B cell (primary cell): Measurements from ENCODE around the gene SIK3. TPM values are rescaled to one million over a fixed set of nuclear protein-coding genes. Genes with fewer than 3 reads are reported as not detected.

ENCODE experiments used
- ATAC-seq: fragments of 200-7000 bp; cut with Tn5 transposase; one replicate; pipeline ENCODE4 v1.10.0; 2021; ENCODE audit warnings: low read depth, mild to moderate bottlenecking, moderate number of reproducible peaks, moderate library complexity
- CTCF ChIA-PET: fragments of 350-600 bp; sonication (Branson Sonifier 250); formaldehyde crosslinking; loops from one replicate; lab custom pipeline; 2021; ENCODE audit warnings: antibody characterized with exemption, inconsistent platforms; lab: Charles Lee
- POLR2A ChIA-PET: fragments of 350-600 bp; sonication (Branson Sonifier 250); formaldehyde crosslinking; loops from one replicate; lab custom pipeline; 2021; ENCODE audit warnings: antibody characterized with exemption; lab: Charles Lee
- DNase-seq: peaks from one replicate; pipeline ENCODE4 v3.0.0; 2013
- H2AFZ ChIP-seq: 2 replicates; pipeline ENCODE4 v1.6.1; 2012; ENCODE audit warnings: mild to moderate bottlenecking, low read depth, low read length; ENCODE audit not compliant: insufficient read depth, poor library complexity, severe bottlenecking
- H3K27ac ChIP-seq, 2 donors: 1 replicate in 1 of 2; 2 replicates in 1 of 2; pipeline ENCODE4 v1.5.1; 2012 to 2013; ENCODE audit warnings: low read length in 2 of 2, mild to moderate bottlenecking in 2 of 2, moderate library complexity in 1 of 2
- H3K27me3 ChIP-seq, 4 experiments: fragments of 200-600 bp in 1 of 4; sonication (generic) in 1 of 4; replicated peaks in 1 of 4; 1 replicate in 2 of 4; 2 replicates in 2 of 4; pipeline versions ENCODE4 v1.6.1 to v1.7.0; 2013 to 2016; ENCODE audit warnings: low read length in 3 of 4, mild to moderate bottlenecking in 2 of 4, mixed read lengths in 1 of 4, moderate library complexity in 1 of 4; ENCODE audit not compliant: insufficient read depth in 4 of 4, control insufficient read depth in 3 of 4; ENCODE audit errors: control extremely low read depth in 1 of 4
- H3K36me3 ChIP-seq, 2 experiments: replicated peaks in 1 of 2; 1 replicate in 1 of 2; 2 replicates in 1 of 2; pipeline versions ENCODE4 v1.6.1 to v1.7.1; 2013; ENCODE audit warnings: low read length in 1 of 2; ENCODE audit not compliant: insufficient read depth in 2 of 2, control insufficient read depth in 1 of 2; ENCODE audit errors: control extremely low read depth in 1 of 2, extremely low read depth in 1 of 2
- H3K4me1 ChIP-seq, 2 donors: fragments of 200-600 bp in 1 of 2; sonication (generic) in 1 of 2; 1 replicate in 1 of 2; 2 replicates in 1 of 2; pipeline versions ENCODE4 v1.5.1 to v1.6.1; 2013 to 2017; ENCODE audit warnings: low read length in 2 of 2; ENCODE audit not compliant: control insufficient read depth in 2 of 2, insufficient read depth in 2 of 2
- H3K4me2 ChIP-seq: replicated peaks from 2 replicates; pipeline ENCODE3; 2012; ENCODE audit warnings: mild to moderate bottlenecking, low read depth, low read length; ENCODE audit not compliant: poor library complexity, severe bottlenecking
- H3K4me3 ChIP-seq, 5 experiments: fragments of 200-600 bp in 1 of 5; sonication (generic) in 1 of 5; 1 replicate in 3 of 5; 2 replicates in 2 of 5; pipeline versions ENCODE4 v1.5.1 to v1.7.0; 2011 to 2016; ENCODE audit warnings: low read length in 4 of 5, mild to moderate bottlenecking in 4 of 5, low read depth in 2 of 5, control low read depth in 1 of 5, moderate library complexity in 1 of 5; ENCODE audit not compliant: insufficient read depth in 1 of 5; ENCODE audit errors: control extremely low read depth in 1 of 5, extremely low read depth in 1 of 5
- H3K79me2 ChIP-seq: fragments of 200-600 bp; sonication (generic); one replicate; pipeline ENCODE4 v1.6.0; 2016; ENCODE audit warnings: low read length; ENCODE audit not compliant: control insufficient read depth, insufficient read depth
- H3K9ac ChIP-seq: fragments of 200-600 bp; sonication (generic); 2 replicates; pipeline ENCODE4 v1.6.1; 2017; ENCODE audit warnings: mild to moderate bottlenecking, low read length, moderate library complexity
- H3K9me3 ChIP-seq, 3 donors: one replicate each; pipeline versions ENCODE4 v1.6.1 to v1.7.1; 2013; ENCODE audit warnings: low read length in 2 of 3; ENCODE audit not compliant: control insufficient read depth in 2 of 3, insufficient read depth in 1 of 3; ENCODE audit errors: control extremely low read depth in 1 of 3
- H4K20me1 ChIP-seq: 2 replicates; pipeline ENCODE4 v1.6.0; 2012; ENCODE audit warnings: mild to moderate bottlenecking, low read length; ENCODE audit not compliant: insufficient read depth, control insufficient read depth, poor library complexity, severe bottlenecking
- H3K27ac Mint-ChIP-seq: one replicate; pipeline ENCODE4 v1.8.0; 2021; ENCODE audit warnings: mixed read lengths
- H3K27me3 Mint-ChIP-seq: one replicate; pipeline ENCODE4 v1.8.0; 2021; ENCODE audit warnings: mixed read lengths
- H3K4me1 Mint-ChIP-seq: one replicate; pipeline ENCODE4 v1.8.0; 2021; ENCODE audit warnings: mixed read lengths
- H3K4me3 Mint-ChIP-seq: one replicate; pipeline ENCODE4 v1.8.0; 2021; ENCODE audit warnings: mixed read lengths
- H3K9me3 Mint-ChIP-seq: one replicate; pipeline ENCODE4 v1.8.0; 2022; ENCODE audit warnings: mixed read lengths; ENCODE audit not compliant: insufficient read depth
- CTCF ChIP-seq: fragments of 200-600 bp; IDR thresholded peaks from one replicate; pipeline ENCODE4 v1.8.0; 2022; ENCODE audit warnings: antibody characterized with exemption, mild to moderate bottlenecking
- EZH2 ChIP-seq: IDR thresholded peaks from 2 replicates; pipeline ENCODE4 v1.6.1; 2012; ENCODE audit warnings: borderline replicate concordance, low read depth, mild to moderate bottlenecking, moderate library complexity, low read length; ENCODE audit not compliant: insufficient read depth, poor library complexity, severe bottlenecking
- WGBS: methylation state at CpG from one replicate; pipeline ENCODE4 v1.1.5; 2013; ENCODE audit warnings: missing lambda C conversion rate; ENCODE audit not compliant: insufficient coverage; 5-methylcytosine and 5-hydroxymethylcytosine counted together
- intact Hi-C: fragments of 100-400 bp; cut with micrococcal nuclease; formaldehyde crosslinking; loops from one replicate; pipeline ENCODE4 v1.10.0; 2022
- polyA plus RNA-seq: library from polyadenylated mRNA; depleted of rRNA; stranded (reverse); fragments of >200 nt; gene quantifications from 2 replicates; pipeline ENCODE4 v1.2.3, GENCODE V29; 2012
- total RNA-seq, 2 donors: library from RNA; stranded (reverse); fragments of 120-200 nt in 1 of 2; gene quantifications; 1 replicate in 1 of 2; 2 replicates in 1 of 2; pipeline versions ENCODE4 v1.2.3 to v1.2.4, GENCODE V29; 2013 to 2022

The SIK3 gene
- total and polyA plus RNA-seq, 2 donors (not counting 1 experiment from before 2014, with no cell fraction given) = 36.5 to 180 TPM

- no peaks in the 10 kb centered on the region for H3K27me3 Mint-ChIP-seq
- ChIA-PET CTCF (interaction anchor here (0.6 to 0.7 kb wide), 2 partner anchors 14 to 1009 kb away, joined by 3 to 4 read pairs; no protein-coding TSS in a partner anchor), POLR2A (no interaction called here)
- no peak overlapping the region for H3K27ac Mint-ChIP-seq
- Histone ChIP-seq H3K4me2 (peak overlapping the region; percentile 66), H3K9me3 (no peaks in the 10 kb centered on the region), H3K79me2 (peaks cover 95% of the 10 kb centered on the region), H2AFZ (no peak overlapping the region), H3K27me3 (no peaks in the 10 kb centered on the region), H3K4me3 (no peak overlapping the region), H3K4me1 (peaks cover 50 to 61% of the 10 kb centered on the region in 2 donors), H3K9ac (no peak overlapping the region), H3K36me3 (peaks cover 0 to 1% of the 10 kb centered on the region in 2 experiments), H3K27ac (no peak overlapping the region), H4K20me1 (peaks cover 37% of the 10 kb centered on the region)
- intact Hi-C loops = loop anchor here (5.0 to 10.0 kb wide), 2 partner anchors 39 to 136 kb away; no protein-coding TSS in a partner anchor
- H3K4me3 Mint-ChIP-seq = no peak overlapping the region
- H3K4me1 Mint-ChIP-seq = peaks cover 74% of the 10 kb centered on the region
- no peak for ATAC-seq
- H3K9me3 Mint-ChIP-seq = no peaks in the 10 kb centered on the region
- TF ChIP-seq CTCF (no peak), EZH2 (no peak)
- WGBS = 100% methylated on average over 4 of the region's 5 CpGs
- no peak for DNase-seq
Measured at GRCh38 chr11:117061256-117061655, 37.0 kb downstream of the SIK3 start.

- Mint-ChIP-seq H3K9me3 (no peaks in the 10 kb centered on the region), H3K4me1 (peaks cover 80% of the 10 kb centered on the region), H3K4me3 (no peak overlapping the region), H3K27me3 (no peaks in the 10 kb centered on the region), H3K27ac (no peak overlapping the region)
- no CpG with 5 or more reads among the region's 3 CpGs for WGBS
- TF ChIP-seq CTCF = no peak
- no peak for TF ChIP-seq EZH2
- Histone ChIP-seq H4K20me1 (peaks cover 42% of the 10 kb centered on the region), H3K9me3 (no peaks in the 10 kb centered on the region), H3K4me3 (no peak overlapping the region), H3K27me3 (no peaks in the 10 kb centered on the region), H3K9ac (no peak overlapping the region), H3K4me2 (no peak overlapping the region), H3K79me2 (peaks cover 97% of the 10 kb centered on the region), H3K27ac (no peak overlapping the region), H2AFZ (no peak overlapping the region), H3K36me3 (peaks cover 0 to 1% of the 10 kb centered on the region in 2 experiments), H3K4me1 (peaks cover 49 to 60% of the 10 kb centered on the region in 2 donors)
- DNase-seq = no peak
- ChIA-PET CTCF (interaction anchor here (1.1 to 1.7 kb wide), 3 partner anchors 13 to 39 kb away, joined by 3 to 4 read pairs (median 3); partner anchors contain the start of gene SIK3), POLR2A (interaction anchor here (0.7 kb wide), 1 partner anchor 96 kb away, joined by 4 read pairs; no protein-coding TSS in a partner anchor)
- intact Hi-C loops = loop anchor here (5.0 to 10.0 kb wide), 2 partner anchors 37 to 135 kb away; no protein-coding TSS in a partner anchor
- no peak for ATAC-seq
Measured at GRCh38 chr11:117059611-117060148, 38.5 kb downstream of the SIK3 start.
